ENCODE results near the gene MME.

MME gene

GRCh38 chr3:155188031-155188430, 107.9 kb downstream of the MME start:
- TF ChIP-seq TAF1 (IDR thresholded peaks at IDR 0.05; ENCODE audit: borderline replicate concordance, insufficient read depth, low read length) (no peak), POLR2AphosphoS5 (IDR thresholded peaks at IDR 0.05; ENCODE audit: low read depth, low read length) (no peak), FOXP2 (optimal IDR thresholded peaks at IDR 0.05; ENCODE audit: borderline replicate concordance, extremely low read depth, extremely low read length, insufficient read depth) (no peak), SIN3A (IDR thresholded peaks at IDR 0.05; ENCODE audit: borderline replicate concordance, insufficient read depth, low read length) (no peak)
- TF ChIP-seq, protein P1, sequence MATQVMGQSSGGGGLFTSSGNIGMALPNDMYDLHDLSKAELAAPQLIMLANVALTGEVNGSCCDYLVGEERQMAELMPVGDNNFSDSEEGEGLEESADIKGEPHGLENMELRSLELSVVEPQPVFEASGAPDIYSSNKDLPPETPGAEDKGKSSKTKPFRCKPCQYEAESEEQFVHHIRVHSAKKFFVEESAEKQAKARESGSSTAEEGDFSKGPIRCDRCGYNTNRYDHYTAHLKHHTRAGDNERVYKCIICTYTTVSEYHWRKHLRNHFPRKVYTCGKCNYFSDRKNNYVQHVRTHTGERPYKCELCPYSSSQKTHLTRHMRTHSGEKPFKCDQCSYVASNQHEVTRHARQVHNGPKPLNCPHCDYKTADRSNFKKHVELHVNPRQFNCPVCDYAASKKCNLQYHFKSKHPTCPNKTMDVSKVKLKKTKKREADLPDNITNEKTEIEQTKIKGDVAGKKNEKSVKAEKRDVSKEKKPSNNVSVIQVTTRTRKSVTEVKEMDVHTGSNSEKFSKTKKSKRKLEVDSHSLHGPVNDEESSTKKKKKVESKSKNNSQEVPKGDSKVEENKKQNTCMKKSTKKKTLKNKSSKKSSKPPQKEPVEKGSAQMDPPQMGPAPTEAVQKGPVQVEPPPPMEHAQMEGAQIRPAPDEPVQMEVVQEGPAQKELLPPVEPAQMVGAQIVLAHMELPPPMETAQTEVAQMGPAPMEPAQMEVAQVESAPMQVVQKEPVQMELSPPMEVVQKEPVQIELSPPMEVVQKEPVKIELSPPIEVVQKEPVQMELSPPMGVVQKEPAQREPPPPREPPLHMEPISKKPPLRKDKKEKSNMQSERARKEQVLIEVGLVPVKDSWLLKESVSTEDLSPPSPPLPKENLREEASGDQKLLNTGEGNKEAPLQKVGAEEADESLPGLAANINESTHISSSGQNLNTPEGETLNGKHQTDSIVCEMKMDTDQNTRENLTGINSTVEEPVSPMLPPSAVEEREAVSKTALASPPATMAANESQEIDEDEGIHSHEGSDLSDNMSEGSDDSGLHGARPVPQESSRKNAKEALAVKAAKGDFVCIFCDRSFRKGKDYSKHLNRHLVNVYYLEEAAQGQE (IDR thresholded peaks at IDR 0.05; ENCODE audit: insufficient read depth in 1 of 2, low read depth in 2 of 2, low read length in 2 of 2), result no peak

DNA sequence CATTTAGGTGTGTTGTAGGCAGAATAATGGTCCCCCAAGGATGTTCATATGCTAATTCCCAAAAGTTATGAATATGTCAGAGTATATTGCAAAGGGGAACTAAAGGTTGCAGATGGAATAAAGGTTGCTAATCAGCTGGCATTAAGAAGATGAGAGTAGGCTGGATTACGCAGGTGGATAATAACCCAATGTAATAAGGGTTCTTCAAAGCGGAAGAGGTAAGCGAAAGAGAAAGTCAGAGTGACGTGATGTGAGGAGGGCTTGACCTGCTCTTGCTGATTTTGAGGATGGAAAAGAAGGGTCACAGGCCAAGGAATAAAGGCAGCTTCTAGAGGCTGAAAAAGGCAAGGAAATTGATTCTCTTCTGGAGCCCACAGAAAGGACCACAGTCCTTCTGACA, 109.4 kb downstream of the MME start:
- no peak for TF ChIP-seq SIN3A (IDR thresholded peaks at IDR 0.05; ENCODE audit: borderline replicate concordance, insufficient read depth, low read length)
- TF ChIP-seq, protein P1 (IDR thresholded peaks at IDR 0.05; ENCODE audit: insufficient read depth in 1 of 2, low read depth in 2 of 2, low read length in 2 of 2), result no peak
- no peak for TF ChIP-seq TAF1 (IDR thresholded peaks at IDR 0.05; ENCODE audit: borderline replicate concordance, insufficient read depth, low read length)
- no peak for TF ChIP-seq POLR2AphosphoS5 (IDR thresholded peaks at IDR 0.05; ENCODE audit: low read depth, low read length)
- TF ChIP-seq FOXP2 (optimal IDR thresholded peaks at IDR 0.05; ENCODE audit: borderline replicate concordance, extremely low read depth, extremely low read length, insufficient read depth), result no peak

DNA sequence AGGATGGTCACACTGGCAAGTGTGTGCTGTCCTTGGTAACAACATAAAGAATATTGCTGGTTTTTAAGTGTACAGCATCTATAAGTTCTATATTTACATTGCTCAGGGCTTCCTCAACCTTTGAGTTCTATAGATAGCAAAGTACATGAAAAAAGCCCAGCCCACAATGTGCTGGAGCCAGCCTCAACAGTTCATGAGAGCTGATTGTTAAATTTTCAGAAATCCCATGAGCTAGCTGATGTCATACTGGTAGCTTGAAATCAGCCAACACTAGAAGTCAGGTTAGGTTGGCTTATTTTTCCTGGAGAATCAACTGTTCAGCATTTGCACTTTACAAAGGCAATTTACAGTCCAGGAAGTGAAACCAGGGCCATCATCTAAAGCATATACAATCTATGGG, 110.6 kb downstream of the MME start:
- TF ChIP-seq SIN3A (IDR thresholded peaks at IDR 0.05; ENCODE audit: borderline replicate concordance, insufficient read depth, low read length), result no peak
- no peak for TF ChIP-seq POLR2AphosphoS5 (IDR thresholded peaks at IDR 0.05; ENCODE audit: low read depth, low read length)
- no peak for TF ChIP-seq FOXP2 (optimal IDR thresholded peaks at IDR 0.05; ENCODE audit: borderline replicate concordance, extremely low read depth, extremely low read length, insufficient read depth)
- no peak for TF ChIP-seq TAF1 (IDR thresholded peaks at IDR 0.05; ENCODE audit: borderline replicate concordance, insufficient read depth, low read length)
- TF ChIP-seq, protein P1 (IDR thresholded peaks at IDR 0.05; ENCODE audit: insufficient read depth in 1 of 2, low read depth in 2 of 2, low read length in 2 of 2), result no peak

DNA sequence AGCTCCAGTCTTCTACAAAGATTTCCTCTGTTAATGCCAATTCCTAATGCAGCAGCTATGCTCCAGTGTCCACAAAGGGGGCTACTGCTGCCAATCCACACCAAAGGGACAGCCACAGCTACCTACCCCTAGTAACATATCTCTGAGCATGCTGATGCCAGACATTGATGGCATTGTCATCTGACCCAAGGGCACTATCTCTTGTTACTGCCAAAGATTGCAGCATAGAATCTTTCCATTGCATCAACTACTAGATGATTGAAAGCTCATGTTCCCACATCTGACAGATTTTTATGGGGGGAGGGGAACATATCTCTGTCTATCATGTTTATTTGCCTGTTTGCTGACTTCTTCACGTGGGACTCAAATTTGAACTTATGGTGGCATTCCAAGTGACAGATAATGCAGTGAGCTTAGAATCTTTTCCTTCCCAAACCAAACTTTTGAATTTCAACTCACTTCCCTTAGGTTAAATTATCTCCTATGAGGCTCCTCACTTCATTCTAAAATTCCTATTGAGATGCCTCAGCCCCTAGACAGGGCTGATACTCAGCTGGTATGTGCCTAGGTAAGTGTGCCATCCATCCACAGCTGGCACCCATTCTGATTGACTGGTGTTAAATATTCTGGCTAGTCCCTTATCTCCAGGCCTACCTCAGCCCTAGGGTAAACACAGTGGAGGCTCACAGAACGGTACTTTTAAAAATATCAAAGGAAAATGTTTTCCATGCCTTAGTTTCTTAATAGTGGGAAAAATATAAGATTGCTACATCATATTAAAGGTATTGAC, 113.0 kb downstream of the MME start:
- TF ChIP-seq POLR2AphosphoS5 (IDR thresholded peaks at IDR 0.05; ENCODE audit: low read depth, low read length), result no peak
- TF ChIP-seq TAF1 (IDR thresholded peaks at IDR 0.05; ENCODE audit: borderline replicate concordance, insufficient read depth, low read length), result no peak
- no peak for TF ChIP-seq SIN3A (IDR thresholded peaks at IDR 0.05; ENCODE audit: borderline replicate concordance, insufficient read depth, low read length)
- TF ChIP-seq FOXP2 (optimal IDR thresholded peaks at IDR 0.05; ENCODE audit: borderline replicate concordance, extremely low read depth, extremely low read length, insufficient read depth), result no peak
- TF ChIP-seq, protein P1 (IDR thresholded peaks at IDR 0.05; ENCODE audit: insufficient read depth in 1 of 2, low read depth in 2 of 2, low read length in 2 of 2), result no peak

Measured in PFSK-1 (cell line).